HFFc6 (cell line): Measurements from ENCODE around the gene ADGRD2. TPM values are rescaled to one million over a fixed set of nuclear protein-coding genes. Genes with fewer than 3 reads are reported as not detected.

ENCODE experiments used
- DNase-seq: peaks from one replicate; pipeline ENCODE4 v3.0.0-alpha.2; 2018
- H3K27ac Mint-ChIP-seq: 2 replicates; pipeline ENCODE4 v1.8.0; 2020; ENCODE audit warnings: mild to moderate bottlenecking, mixed read lengths
- H3K27me3 Mint-ChIP-seq: 2 replicates; pipeline ENCODE4 v1.8.0; 2021; ENCODE audit warnings: mild to moderate bottlenecking, moderate library complexity, mixed read lengths; ENCODE audit not compliant: insufficient read depth
- H3K36me3 Mint-ChIP-seq: 2 replicates; pipeline ENCODE4 v1.8.0; 2021; ENCODE audit warnings: low read depth, mixed read lengths
- H3K4me1 Mint-ChIP-seq: 2 replicates; pipeline ENCODE4 v1.8.0; 2020; ENCODE audit warnings: low read depth, mixed read lengths
- H3K4me3 Mint-ChIP-seq: 2 replicates; pipeline ENCODE4 v1.8.0; 2020; ENCODE audit warnings: mild to moderate bottlenecking, moderate library complexity, mixed read lengths
- H3K9me3 Mint-ChIP-seq: 2 replicates; pipeline ENCODE4 v1.8.0; 2020; ENCODE audit warnings: mild to moderate bottlenecking, mixed read lengths
- total RNA-seq, 6 experiments: library from RNA; stranded (reverse); fragmentation: NEBNext Ultra II Directional; extraction: Animal tissue kit (Norgen Biotek cat#: 25700); gene quantifications; 2 replicates in 1 of 6; 3 replicates in 5 of 6; pipeline ENCODE4 v1.2.3, GENCODE V29; 2021
- TF ChIP-seq, protein P1 (sequence below): fragments of 200-600 bp; sonication (generic); IDR thresholded peaks from 2 replicates; pipeline ENCODE4 v1.5.0; 2021; ENCODE audit warnings: antibody characterized with exemption, mild to moderate bottlenecking

ADGRD2 gene
- total RNA-seq, 6 experiments from 2014 or later, result not detected

DNA sequence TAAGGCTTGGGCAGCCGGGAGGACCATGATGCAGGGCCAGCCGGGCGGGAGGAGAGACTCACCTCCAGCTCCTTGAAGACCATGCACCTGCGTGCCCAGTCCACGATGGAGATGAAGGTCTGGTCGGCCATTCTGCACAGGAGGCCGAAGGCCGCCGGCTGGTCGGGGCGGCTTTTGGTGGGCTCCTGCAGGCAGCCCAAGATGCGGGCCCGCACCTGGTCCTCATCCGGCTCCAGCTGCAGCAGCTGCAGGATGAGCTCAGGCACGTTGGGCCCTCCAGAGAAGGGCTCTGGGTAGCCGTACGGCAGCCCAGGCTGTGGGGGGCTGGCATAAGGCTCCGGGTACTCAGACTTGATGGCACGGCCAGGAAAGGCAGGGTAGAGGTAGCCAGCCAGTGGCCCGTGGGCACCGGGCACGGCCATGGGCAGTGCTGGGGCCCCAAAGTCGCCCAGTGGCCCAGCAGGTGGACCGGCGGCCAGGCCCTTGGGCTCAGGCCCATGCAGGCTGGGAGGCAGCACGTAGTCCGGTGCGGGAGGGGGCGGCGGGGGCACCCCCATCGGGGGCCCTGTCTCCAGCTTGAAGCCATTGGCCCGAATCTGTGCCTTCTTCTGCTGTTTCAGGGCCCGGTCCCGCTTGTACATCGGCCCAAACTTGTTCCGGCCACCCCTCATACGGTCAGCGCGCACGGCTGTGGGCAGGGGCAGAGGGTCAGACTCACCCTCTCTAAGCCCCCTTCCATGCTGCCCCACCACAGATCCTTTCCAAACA lies 50.0 kb downstream of the ADGRD2 start:
- no peak overlapping the region for H3K4me3 Mint-ChIP-seq
- TF ChIP-seq, protein P1, sequence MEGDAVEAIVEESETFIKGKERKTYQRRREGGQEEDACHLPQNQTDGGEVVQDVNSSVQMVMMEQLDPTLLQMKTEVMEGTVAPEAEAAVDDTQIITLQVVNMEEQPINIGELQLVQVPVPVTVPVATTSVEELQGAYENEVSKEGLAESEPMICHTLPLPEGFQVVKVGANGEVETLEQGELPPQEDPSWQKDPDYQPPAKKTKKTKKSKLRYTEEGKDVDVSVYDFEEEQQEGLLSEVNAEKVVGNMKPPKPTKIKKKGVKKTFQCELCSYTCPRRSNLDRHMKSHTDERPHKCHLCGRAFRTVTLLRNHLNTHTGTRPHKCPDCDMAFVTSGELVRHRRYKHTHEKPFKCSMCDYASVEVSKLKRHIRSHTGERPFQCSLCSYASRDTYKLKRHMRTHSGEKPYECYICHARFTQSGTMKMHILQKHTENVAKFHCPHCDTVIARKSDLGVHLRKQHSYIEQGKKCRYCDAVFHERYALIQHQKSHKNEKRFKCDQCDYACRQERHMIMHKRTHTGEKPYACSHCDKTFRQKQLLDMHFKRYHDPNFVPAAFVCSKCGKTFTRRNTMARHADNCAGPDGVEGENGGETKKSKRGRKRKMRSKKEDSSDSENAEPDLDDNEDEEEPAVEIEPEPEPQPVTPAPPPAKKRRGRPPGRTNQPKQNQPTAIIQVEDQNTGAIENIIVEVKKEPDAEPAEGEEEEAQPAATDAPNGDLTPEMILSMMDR, result no peak
- H3K27ac Mint-ChIP-seq, result no peak overlapping the region
- peaks cover 60% of the 10 kb centered on the region for H3K27me3 Mint-ChIP-seq
- H3K36me3 Mint-ChIP-seq, result peaks cover 5% of the 10 kb centered on the region
- H3K4me1 Mint-ChIP-seq, result peaks cover 7% of the 10 kb centered on the region
- H3K9me3 Mint-ChIP-seq, result no peaks in the 10 kb centered on the region
- DNase-seq, result no peak

DNA sequence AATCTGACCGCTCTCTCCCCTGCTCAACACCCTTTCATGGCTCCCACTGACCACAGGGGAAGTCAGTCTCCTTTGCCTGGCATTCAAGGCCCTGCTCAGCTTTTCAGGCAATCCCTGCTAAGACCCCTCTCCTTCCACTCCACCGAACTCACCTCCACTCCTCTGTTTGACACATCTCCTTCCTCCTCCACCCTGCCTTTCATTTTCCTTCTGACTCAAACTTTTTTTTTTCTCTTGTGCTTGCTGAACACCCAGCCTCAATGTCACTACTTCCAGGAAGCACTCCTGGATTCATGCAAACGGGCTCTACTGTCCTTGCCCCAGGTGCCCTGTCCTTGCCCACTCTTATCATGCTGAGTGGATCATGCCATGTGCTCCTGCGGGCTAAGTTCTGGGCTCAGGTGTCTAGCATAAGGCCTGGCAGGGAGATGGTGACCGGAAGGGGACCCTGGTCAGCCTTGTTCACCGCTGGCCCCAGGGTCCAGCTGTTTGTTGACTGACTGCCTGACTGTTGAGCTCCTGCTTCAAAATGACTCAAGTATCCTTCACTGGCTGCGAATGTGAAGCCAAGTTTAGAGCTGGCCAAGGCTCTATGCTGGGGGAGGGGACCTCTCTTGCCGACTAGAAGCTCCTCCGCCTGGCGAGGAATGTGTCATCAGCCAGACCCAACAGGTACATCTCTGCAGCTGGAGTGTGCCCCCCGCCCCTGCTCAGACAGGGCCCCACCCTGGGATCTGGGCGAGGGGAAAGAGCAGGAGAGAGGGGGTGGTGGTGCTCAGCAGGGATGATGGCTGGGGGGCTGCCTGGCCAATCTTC lies 50.8 kb downstream of the ADGRD2 start:
- Mint-ChIP-seq H3K9me3 (no peaks in the 10 kb centered on the region), H3K27me3 (peaks cover 61% of the 10 kb centered on the region), H3K4me1 (peaks cover 7% of the 10 kb centered on the region), H3K36me3 (peaks cover 5% of the 10 kb centered on the region), H3K27ac (no peak overlapping the region), H3K4me3 (no peak overlapping the region)
- TF ChIP-seq, protein P1, result no peak
- no peak for DNase-seq

DNA sequence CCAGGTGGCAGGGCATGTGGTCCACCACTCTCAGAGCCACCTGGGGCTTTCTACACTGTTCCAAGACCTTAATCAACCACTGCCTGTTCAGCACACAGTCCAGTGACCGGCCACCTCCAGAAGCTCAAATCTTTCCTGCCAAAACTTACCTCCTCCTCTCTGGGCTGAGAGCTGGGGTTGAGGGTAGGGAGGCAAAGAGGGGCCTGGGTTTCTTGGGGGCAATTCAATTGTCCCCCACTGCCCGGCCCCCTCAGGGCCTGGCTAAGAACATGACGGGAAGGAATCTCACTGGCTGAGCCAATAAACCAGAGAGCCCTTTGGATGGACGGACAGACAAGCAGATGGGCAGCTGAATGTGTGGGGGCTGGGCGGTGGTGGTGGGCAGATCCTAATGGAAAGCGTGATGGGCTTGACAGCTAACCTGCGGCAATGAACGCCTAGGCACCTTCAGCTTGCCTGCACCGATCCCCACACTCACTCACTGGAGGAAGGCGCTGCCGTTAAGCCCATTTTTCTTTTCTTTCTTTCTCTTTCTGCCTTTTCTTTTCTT lies 51.6 kb downstream of the ADGRD2 start:
- no peak for DNase-seq
- Mint-ChIP-seq H3K4me1 (peaks cover 7% of the 10 kb centered on the region), H3K27me3 (peaks cover 58% of the 10 kb centered on the region), H3K27ac (no peak overlapping the region), H3K36me3 (peaks cover 5% of the 10 kb centered on the region), H3K9me3 (no peaks in the 10 kb centered on the region), H3K4me3 (no peak overlapping the region)
- TF ChIP-seq, protein P1, result no peak

DNA sequence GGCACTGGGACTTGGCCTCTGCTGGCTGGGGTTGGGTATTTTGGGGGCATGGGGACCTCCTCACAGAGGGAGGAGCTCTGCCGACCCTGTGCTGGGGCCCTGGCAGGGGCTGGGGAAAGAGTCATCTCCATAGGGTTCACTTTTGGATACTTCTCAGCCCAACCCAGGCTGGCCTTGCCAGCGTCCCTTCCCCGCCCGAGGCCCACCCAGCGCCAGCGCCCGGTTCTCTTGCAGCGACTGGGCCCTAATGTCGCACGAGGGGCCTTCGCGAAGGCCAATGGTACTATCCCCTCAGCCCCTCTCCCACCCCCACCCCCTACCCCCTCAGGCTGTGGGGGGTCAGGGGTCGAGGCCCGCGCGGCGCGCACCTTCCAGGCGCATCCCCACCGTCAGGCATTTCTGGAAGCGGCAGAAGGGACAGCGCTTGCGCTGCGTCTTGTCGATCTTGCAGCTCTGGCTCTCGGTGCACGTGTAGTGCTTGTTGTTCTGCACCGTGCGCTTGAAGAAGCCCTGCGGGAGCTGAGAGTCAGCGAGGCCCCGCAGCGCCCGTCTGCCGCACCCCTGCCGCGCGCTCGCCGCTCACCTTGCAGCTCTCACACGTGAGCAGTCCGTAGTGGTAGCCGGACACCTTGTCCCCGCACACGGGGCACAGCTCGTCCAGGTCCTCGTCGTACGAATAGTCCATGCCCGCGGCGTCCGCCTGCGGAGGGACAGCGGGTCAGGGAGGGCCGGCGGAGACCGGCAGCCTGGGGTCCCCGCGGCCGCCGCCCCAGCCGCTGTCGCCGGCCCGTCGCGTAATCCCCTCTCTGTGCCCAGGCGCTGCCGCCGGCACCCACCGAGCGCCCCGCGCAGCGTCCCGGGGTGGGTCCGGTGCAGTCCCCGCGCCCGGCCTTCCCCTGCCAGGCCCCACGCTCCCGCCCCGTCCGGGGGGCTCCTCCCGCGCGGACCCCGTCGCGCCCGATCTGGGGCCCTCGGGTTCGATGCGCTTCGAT lies 52.8 kb downstream of the ADGRD2 start:
- H3K4me1 Mint-ChIP-seq, result peaks cover 7% of the 10 kb centered on the region
- no peak for DNase-seq
- no peaks in the 10 kb centered on the region for H3K9me3 Mint-ChIP-seq
- TF ChIP-seq, protein P1, result no peak
- peaks cover 53% of the 10 kb centered on the region for H3K27me3 Mint-ChIP-seq
- no peak overlapping the region for H3K4me3 Mint-ChIP-seq
- H3K27ac Mint-ChIP-seq, result no peak overlapping the region
- peaks cover 5% of the 10 kb centered on the region for H3K36me3 Mint-ChIP-seq
